DMS114 treated with DMSO at 0.1 percent for 48 hours (cell line): ENCODE data around the gene SLC35F6.
"Not testable (repeated sequence)": the region's sequence is repeated elsewhere in the genome, so short reads cannot be mapped to it uniquely, and the experiment has no call there.

Experiments used
- DNase-seq: peaks from one replicate; lab custom pipeline; 2025; ENCODE audit not compliant: unreplicated experiment; lab: John Stamatoyannopoulos, UW

The SLC35F6 gene

DNA sequence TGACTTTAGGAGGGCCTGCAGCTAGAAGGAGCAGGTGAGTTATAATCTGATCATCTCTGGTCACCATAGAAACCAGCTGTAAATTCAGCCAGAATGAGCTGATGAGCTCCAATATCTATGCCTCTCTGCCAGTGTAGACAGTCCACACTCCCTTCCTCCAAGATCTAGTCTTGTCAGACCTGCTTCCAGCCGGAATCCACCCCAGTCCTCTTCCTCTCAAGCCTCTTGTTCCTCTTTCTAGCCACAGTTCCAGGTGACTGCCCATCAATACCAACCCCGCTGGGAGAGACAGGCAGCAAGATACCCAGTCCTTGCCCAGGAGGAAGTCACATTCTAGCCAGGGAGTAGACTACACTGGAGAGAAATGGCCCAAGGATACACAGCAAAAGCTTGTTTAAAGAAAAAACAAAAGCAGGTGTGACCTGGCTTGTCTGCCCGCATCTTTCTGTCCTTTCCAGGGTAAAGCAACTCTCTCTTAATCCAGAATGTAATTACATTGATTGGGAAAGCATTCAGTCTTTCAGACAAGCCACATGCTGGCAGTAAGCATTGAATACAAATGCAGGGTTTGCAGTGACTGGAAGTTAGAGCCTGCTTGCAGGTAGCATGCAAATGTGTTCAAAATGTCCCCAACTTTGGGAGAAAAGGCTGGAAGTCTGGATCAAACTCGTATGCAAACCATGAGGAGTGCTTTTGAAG lies 9.0 kb upstream of the SLC35F6 start:
- DNase-seq: no peak

DNA sequence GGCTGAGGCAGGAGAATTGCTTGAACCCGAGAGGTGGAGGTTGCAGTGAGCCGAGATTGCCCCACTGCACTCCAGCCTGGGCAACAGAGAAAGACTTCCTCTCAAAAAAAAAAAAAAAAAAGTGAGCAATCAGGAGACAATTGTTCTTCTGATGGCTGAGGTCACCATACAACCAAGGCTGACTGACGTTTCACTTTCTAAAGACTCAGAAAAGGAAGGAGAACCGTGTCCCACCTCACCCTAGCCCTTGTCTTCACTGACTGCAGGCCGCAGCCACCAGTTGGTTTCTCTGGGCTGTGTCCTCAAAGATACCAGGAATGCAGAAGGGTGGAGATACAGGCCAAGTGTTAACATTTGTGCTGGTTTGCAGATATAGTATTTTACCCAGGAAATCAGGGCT lies 7.7 kb upstream of the SLC35F6 start:
- no peak for DNase-seq

DNA sequence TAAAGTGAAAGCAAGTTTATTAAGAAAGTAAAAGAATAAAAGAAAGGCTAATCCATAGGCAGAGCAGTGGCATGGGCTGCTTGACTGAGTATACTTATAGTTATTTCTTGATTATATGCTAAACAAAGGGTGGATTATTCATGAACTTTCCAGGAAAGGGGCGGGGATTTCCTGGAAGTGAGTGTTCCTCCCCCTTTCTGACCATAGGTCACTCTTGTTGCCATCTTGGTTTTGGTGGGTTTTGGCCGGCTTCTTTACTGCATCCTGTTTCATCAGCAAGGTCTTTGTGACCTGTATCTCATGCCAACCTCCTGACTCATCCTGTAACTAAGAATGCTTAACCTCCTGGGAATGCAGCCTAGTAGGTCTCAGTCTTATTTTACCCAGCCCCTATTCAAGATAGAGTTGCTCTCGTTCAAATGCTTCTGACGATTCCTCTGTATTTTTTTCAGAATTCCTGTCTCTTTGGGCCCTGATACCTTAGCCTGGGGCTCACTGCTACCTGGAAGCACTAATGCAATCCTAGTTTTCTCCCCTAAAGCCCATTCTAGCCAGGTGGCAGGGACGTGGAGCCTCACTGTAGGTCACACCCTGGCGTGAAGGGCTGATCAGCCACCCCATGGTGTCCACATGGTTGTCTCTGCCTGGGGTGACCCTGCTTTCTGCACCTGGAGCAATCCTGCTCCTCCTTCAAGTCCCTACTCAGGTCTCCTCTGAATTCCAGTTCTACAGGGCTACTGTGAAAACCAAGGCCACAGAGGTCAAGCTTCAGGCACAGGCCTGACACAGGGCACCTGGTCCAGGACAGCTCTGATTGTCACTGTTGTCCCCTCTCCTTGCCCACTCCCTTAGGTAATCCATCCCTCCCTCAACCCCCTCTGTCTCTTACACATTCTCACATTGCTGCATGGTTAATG lies 6.0 kb upstream of the SLC35F6 start:
- DNase-seq: no peak

DNA sequence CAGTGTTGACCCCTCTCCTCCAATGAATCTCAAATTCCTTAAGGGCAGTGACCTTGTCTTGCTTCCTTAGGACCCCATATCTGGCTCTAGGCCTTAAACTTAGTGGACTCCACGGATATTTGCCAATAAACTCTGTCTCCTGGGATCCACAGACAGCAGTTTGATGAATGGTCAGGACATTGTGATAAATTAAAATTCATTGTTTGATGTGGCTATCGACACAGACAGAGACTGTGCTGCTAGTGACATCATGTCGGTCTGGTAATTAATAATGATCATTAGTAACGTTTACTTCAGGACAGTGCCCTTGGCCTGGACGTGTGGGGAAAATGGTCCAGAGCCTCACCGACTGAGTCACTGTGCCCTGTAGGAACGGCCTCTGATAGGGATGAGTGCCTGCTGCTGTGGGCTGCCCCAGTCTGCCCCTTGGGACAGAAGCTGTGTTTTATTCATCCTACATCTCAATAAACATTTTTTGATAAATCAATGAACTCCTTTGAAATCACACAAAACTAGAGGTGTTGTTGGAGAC lies 5.2 kb upstream of the SLC35F6 start:
- DNase-seq: no peak

DNA sequence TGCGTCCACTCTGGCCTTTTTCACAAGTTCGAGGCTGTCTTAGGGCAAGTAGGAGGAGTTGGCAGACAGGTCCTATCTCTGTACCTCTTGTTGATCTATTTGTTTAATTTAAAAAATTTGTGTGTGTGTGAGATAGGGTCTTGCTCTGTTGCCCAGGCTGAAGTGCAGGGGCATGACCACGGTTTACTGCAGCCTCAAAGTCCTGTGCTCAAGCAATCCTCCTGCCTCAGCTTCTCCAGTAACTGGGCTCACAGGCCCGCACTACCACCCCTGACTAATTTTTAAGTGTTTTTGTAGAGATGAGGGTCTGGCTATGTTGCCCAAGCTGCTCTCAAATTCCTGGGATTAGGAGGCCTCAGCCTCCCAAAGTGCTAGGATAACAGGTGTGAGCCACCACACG lies 4.2 kb upstream of the SLC35F6 start:
- no peak for DNase-seq

DNA sequence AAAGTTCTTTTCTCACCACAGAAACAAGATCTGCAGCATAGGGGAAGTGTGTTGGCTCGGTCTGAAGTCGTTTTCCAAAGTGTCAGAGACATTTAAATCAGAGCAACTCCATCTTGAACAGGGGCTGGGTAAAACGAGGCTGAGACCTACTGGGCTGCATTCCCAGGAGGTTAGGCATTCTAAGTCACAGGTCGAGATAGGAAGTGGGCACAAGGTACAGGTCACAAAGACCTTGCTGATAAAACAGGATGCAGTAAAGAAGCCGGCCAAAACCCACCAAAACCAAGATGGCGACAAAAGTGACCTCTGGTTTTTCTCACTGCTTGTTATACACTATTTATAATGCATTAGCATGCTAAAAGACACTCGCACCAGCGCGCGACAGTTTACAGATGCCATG lies 3.1 kb upstream of the SLC35F6 start:
- not testable (repeated sequence) for DNase-seq

DNA sequence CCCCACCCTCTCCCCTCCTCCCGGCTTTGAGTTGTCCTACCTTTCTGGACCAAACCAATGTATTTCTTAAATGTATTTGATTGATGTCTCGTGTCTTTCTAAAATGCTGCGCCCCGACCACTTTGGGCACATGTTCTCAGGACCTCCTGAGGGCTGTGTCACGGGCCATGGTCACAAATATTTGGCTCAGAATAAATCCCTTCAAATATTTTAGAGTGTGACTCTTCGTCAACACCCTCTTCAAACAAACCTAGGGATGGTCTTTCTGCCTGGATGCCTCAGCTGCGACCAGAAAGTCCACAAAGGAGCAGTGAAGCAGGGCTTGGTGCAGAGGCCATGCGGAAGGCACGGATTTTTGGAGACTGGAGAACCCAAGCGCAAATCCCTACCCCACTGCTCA lies 1.1 kb upstream of the SLC35F6 start:
- no peak for DNase-seq

DNA sequence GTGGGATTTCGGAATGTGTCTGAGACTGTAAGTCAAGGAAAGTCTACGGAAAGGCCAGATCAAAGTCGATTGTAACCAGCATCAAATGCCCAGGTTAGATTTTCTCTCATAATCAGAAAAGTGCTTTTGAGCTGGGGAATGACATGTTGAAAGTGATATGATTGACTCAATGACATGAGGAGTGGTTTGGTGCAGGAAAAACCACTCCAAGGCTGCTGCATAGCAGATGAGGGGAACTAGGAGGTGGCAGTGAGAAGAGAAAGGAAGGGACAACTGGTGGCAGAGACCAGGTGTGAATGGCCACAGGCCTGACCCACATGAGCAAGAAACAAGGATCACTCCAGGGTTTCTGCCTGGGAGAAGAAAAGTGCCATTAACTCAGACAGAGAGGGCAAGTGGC lies 822 bp downstream of the SLC35F6 start:
- no peak for DNase-seq

DNA sequence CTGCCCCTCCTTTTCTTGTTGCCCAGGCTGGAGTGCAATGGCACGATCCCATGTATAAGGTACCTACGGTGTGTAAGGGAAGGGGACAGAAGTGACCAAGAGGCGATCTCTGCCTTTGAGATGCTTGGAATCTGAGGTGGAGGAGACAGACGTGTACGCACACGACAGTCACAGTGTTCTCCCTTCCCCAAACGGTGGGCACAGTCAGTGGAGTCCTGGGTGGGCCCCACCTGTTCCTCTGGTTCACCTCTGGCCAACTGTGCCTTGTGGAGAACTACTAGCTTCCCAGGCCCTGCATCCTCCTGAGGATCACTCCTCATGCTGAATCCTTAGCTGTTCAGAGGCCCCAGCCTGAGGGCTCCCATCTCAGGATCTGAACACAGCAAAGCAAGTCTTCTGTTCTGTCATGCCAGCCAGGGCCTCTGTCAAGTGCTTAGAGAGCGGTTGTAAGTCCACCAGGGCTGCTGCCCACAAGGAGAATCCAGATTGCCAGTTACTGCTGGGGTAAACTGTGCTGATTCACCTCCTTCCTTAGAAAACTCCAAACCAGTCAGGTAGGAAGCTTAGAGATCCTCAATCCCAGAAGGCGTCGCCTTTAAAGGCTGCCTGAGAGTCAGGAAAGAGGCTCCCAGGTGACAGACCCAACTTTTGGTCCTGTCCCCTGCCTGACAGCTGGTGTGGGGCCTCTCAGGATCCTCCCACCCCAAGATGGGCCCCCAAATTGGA lies 1.6 kb downstream of the SLC35F6 start:
- DNase-seq: no peak

DNA sequence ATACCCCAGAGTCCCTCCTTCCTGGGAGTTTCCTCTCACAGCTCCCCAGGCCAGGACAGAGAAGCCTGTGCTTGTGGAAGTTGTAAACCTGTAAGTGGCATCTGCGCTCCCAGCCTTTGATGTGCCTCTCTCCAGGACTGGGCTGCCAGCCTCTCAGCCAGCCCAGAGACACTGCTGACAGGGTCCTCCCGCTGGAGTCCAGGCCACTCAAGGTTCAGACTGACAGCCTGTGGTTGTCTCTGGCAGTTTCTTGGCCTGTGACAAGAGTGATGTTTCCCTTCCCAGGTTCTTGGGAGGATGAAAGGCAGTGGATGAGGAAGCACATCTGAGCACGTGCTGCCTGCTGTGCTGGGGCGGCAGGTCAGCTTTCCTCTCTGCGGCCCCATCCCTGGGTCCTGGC lies 3.0 kb downstream of the SLC35F6 start:
- DNase-seq: no peak

DNA sequence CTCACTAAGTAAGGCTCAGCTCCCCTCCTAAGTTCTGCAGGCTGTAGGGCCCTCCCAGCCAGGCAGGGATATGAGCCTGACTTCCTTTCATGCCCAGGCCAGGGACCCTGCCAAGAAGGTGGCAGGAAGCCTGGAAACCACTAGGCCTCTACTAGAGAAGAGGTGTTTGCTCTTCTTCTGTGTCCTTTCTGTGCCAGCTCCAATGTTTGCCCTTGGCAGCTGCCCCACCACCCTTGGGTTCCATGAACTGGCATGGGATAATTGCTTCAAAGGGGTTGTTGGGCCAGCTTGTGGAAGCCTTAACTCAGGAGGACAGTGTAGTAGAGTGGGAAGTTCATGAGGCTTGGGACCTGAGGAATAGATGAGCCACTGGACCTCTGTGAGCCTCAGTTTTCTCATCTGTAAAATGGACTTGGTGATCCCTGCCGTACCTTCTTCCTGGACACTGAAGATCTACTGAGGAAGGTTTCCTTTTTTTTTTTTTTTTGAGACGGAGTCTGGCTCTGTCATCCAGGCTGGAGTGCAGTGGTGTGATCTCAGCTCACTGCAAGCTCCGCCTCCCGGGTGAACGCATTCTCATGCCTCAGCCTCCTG lies 3.9 kb downstream of the SLC35F6 start:
- no peak for DNase-seq

DNA sequence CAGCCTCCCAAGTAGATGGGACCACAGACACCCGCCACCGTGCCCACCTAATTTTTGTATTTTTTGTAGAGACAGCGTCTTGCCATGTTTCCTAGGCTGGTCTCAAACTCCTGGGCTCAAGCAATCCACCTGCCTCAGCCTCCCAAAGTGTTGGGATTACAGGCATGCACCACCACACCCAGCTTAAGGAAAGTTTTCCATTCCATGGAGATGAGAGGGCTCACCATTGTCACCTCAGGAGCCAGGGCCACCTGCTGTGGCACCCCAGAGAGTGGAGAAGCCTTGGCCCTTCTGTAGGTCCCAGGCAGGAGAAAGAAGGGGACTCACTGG lies 4.6 kb downstream of the SLC35F6 start:
- DNase-seq: no peak

DNA sequence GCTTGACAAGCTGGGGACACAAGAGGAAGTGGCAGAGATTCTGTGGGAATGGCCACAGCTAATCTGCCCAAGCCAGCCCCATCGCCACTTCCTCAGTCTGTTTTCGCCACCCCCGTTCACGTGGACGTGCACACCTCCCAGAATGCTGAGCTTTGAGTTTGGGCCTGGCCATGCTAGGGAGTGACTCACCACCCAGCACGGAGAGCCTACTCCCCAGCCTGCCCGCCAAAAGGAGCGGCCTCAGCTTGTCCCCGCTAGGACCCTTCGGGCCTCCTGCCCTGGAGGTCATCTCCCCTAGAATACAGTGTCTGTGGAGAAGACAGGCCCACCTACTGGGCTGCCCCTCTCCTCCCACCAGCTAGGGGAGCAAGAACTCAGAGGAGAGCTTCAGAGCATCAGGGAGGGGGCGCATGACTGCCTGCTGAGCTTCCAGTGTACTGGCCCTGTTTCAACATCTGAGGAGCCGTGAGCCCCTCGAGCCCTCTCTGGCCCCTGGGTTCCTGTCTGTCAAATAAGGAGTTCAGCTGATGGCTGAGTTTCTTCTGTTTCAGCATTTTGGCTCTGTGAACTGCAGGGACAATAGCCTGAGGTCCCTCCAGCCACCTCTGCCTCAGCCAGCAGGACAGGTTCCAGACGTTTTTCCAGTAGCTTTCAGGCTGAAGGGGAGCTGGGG lies 5.1 kb downstream of the SLC35F6 start:
- DNase-seq: no peak

DNA sequence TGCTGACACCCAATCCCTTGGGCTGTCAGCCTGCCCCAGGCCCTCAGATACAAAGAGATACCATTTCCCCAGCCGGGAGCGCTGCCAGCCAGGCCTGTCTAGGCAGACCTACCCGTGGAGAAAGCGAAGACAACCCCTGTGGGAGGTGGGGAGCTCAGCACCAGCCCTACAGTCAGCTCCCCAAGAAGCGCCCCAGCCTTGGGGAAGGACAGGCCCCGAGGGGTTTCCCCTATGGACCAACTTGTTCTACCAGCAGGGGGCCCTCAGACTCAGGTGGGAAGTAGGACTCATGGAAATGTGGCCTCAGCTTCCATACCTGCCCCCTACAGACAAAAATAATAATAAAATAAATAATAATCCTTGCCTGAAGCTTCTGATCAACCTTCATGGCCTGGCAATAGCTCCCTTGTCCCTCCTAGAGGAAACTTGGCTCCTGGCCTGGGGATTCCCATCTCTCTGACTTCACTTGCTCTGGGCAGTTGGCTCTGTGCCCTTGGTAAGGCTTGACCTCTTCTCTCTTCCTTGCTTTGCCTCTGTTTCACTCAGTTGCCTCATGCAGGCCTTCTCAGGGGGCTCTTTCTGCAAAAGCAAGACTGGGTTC lies 7.0 kb downstream of the SLC35F6 start:
- DNase-seq: no peak

DNA sequence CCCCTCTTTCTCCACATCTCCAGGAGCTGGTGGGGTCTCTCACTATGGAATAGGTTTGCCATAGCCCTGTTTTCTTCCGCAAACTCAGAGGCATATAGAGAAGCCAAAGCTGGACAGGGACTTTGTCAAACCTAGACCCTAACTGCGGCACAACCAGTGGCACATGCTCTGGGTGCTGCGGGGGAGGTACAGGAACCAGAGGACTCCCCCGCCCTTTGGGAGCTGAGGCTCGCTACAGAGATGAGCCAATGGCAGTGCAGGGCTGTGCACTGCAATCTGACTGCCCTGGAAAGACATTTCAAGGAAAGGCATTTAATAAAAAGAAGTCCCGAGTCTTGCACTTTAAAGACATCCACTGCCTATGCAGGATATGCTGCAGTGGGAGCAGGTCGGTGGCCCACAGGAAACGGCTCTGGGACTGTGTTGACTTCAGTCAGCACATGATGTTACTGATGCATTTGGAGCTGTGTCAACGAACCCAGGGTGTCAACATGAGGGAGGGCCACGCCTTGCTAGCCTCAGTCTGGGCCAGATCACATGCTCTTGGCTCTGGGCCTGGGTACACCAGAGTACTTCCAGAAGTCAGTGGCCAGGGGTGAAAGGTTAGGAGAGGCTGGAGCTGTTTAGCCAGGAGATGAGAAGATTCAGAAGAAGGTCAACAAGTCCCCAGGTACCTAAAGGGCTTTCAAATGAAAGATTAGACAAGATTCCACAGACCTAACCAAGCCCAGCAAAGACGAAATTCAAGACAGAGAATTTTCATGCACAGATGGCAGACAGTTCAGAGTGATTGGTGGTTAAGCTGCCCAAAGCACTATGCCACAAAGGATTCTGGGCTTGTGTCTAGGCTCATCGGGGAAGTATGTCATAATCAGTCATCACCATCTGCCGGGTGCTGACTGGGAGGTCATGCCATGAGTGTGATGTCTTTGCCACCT lies 8.2 kb downstream of the SLC35F6 start:
- no peak for DNase-seq

DNA sequence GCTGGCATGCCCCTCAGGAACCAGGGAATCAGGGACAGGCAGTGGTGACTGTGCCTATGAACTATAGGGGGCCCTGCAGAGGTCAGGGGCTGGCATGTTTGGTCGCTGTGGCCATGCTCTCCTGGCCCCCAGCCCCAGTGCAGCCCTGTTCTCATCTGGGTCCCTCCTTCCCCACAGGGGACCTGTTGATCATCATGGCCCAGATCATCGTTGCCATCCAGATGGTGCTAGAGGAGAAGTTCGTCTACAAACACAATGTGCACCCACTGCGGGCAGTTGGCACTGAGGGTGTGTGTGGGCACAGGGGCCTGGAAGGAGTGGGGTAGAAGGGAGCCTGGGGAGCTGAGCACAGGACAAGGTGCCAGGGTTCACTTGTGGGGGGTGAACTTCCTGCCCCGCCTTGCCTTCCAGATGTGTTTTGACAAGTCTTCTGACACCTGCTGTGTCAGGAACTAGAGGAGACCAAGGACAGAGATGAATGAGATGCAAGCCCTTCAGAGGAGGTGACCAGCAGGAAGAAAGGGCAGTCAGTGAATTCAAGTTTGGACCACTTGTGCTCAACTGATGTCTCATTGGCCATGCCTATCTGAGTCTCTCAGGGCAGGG lies 12.2 kb downstream of the SLC35F6 start:
- DNase-seq: no peak

DNA sequence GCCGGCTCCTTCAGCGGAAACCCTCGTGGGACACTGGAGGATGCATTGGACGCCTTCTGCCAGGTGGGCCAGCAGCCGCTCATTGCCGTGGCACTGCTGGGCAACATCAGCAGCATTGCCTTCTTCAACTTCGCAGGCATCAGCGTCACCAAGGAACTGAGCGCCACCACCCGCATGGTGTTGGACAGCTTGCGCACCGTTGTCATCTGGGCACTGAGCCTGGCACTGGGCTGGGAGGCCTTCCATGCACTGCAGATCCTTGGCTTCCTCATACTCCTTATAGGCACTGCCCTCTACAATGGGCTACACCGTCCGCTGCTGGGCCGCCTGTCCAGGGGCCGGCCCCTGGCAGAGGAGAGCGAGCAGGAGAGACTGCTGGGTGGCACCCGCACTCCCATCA lies 14.0 kb downstream of the SLC35F6 start:
- DNase-seq: no peak

DNA sequence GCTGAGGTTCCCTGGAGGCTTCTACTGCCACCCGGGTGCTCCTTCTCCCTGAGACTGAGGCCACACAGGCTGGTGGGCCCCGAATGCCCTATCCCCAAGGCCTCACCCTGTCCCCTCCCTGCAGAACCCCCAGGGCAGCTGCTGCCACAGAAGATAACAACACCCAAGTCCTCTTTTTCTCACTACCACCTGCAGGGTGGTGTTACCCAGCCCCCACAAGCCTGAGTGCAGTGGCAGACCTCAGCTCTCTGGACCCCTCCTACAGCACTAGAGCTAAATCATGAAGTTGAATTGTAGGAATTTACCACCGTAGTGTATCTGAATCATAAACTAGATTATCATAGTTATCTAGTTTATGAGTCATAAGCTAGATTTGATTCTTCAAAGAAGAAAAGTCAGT lies 14.4 kb downstream of the SLC35F6 start:
- no peak for DNase-seq

DNA sequence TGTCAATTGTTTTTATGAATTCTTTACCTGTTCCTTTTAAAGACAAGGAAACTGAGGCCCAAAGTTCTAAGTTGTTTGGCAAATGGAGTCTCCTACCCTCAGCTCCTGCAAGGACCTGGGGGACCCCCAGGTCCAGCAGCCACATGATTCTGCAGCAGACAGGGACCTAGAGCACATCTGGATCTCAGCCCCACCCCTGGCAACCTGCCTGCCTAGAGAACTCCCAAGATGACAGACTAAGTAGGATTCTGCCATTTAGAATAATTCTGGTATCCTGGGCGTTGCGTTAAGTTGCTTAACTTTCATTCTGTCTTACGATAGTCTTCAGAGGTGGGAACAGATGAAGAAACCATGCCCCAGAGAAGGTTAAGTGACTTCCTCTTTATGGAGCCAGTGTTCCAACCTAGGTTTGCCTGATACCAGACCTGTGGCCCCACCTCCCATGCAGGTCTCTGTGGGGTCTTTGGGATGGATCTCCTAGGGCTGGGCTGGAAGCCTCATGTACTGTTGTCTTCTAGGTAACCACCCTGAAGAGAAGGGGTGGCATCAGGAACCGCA lies 16.2 kb downstream of the SLC35F6 start:
- DNase-seq: no peak
